ENCODE results near the gene ZNF597.

GRCh38 chr16:3476409-3476808 is 33.1 kb upstream of the ZNF597 start:
- TF ChIP-seq, protein P1, sequence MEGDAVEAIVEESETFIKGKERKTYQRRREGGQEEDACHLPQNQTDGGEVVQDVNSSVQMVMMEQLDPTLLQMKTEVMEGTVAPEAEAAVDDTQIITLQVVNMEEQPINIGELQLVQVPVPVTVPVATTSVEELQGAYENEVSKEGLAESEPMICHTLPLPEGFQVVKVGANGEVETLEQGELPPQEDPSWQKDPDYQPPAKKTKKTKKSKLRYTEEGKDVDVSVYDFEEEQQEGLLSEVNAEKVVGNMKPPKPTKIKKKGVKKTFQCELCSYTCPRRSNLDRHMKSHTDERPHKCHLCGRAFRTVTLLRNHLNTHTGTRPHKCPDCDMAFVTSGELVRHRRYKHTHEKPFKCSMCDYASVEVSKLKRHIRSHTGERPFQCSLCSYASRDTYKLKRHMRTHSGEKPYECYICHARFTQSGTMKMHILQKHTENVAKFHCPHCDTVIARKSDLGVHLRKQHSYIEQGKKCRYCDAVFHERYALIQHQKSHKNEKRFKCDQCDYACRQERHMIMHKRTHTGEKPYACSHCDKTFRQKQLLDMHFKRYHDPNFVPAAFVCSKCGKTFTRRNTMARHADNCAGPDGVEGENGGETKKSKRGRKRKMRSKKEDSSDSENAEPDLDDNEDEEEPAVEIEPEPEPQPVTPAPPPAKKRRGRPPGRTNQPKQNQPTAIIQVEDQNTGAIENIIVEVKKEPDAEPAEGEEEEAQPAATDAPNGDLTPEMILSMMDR (IDR thresholded peaks at IDR 0.05; ENCODE audit: borderline replicate concordance, extremely low read depth, low read length, poor library complexity, severe bottlenecking) = no peak
- TF ChIP-seq EZH2 (IDR thresholded peaks at IDR 0.05; ENCODE audit: borderline replicate concordance, low read depth, low read length, severe bottlenecking) = no peak

Measured in DND-41 (cell line).